Small intestine (tissue), 7 donors: ENCODE data around the gene CCDC33. TPM values are rescaled to one million over a fixed set of nuclear protein-coding genes. Genes with fewer than 3 reads are reported as not detected.

Experiments
- DNase-seq, 2 donors: peaks; one replicate each; pipeline versions ENCODE4 v3.0.0 to v3.0.0-alpha.2; 2013
- FAIRE-seq: peaks from 2 replicates; lab custom pipeline; 2012; peaks lifted over from hg19 to GRCh38; lab: Jason Lieb, UNC
- H3K27ac ChIP-seq, 3 donors: one replicate each; pipeline ENCODE4 v1.5.1; 2013; ENCODE audit warnings: low read length in 2 of 3, mild to moderate bottlenecking in 2 of 3, control low read depth in 1 of 3, inconsistent platforms in 1 of 3, low read depth in 1 of 3, moderate library complexity in 1 of 3
- H3K27me3 ChIP-seq, 3 donors: one replicate each; pipeline ENCODE4 v1.6.1; 2013; ENCODE audit warnings: low read length in 3 of 3, inconsistent platforms in 1 of 3; ENCODE audit not compliant: control insufficient read depth in 3 of 3, insufficient read depth in 3 of 3
- H3K36me3 ChIP-seq, 3 donors: one replicate each; pipeline ENCODE4 v1.6.1; 2013; ENCODE audit warnings: low read length in 3 of 3, inconsistent platforms in 1 of 3, low read depth in 1 of 3, mild to moderate bottlenecking in 1 of 3, moderate library complexity in 1 of 3; ENCODE audit not compliant: control insufficient read depth in 3 of 3, insufficient read depth in 2 of 3
- H3K4me1 ChIP-seq, 3 donors: one replicate each; pipeline ENCODE4 v1.6.1; 2013; ENCODE audit warnings: low read length in 2 of 3, inconsistent platforms in 1 of 3, low read depth in 1 of 3, mild to moderate bottlenecking in 1 of 3, moderate library complexity in 1 of 3; ENCODE audit not compliant: control insufficient read depth in 3 of 3, insufficient read depth in 2 of 3
- H3K4me3 ChIP-seq, 3 donors: one replicate each; pipeline ENCODE4 v1.5.1; 2013; ENCODE audit warnings: low read length in 3 of 3, control low read depth in 1 of 3, inconsistent platforms in 1 of 3, low read depth in 1 of 3, mild to moderate bottlenecking in 1 of 3, moderate library complexity in 1 of 3
- H3K9me3 ChIP-seq, 2 donors: one replicate each; pipeline ENCODE4 v1.6.1; 2013; ENCODE audit warnings: low read depth in 1 of 2, low read length in 1 of 2; ENCODE audit not compliant: control insufficient read depth in 2 of 2, insufficient read depth in 1 of 2
- WGBS, 3 donors: extraction: QIAGEN DNeasy Blood & Tissue Kit; methylation state at CpG; one replicate each; pipeline ENCODE4 v1.1.7; 2013; 5-methylcytosine and 5-hydroxymethylcytosine counted together
- polyA plus RNA-seq, 4 donors: library from polyadenylated mRNA; stranded (reverse) in 3 of 4; unstranded in 1 of 4; fragments of 200-250 nt in 3 of 4; fragments of 120-200 nt in 1 of 4; gene quantifications; one replicate each; pipeline versions ENCODE4 v1.2.1 to v1.2.3, GENCODE V29; 2013
- donor health status: healthy with polysubstance abuse.
- donor health status: control.
- donor health status: control.
- donor health status: Bipolar disorder and iron deficiency.
- donor health status: healthy.

Gene CCDC33
- polyA plus RNA-seq, 4 donors, result 0.01 to 1.1 TPM; not detected in 2

DNA sequence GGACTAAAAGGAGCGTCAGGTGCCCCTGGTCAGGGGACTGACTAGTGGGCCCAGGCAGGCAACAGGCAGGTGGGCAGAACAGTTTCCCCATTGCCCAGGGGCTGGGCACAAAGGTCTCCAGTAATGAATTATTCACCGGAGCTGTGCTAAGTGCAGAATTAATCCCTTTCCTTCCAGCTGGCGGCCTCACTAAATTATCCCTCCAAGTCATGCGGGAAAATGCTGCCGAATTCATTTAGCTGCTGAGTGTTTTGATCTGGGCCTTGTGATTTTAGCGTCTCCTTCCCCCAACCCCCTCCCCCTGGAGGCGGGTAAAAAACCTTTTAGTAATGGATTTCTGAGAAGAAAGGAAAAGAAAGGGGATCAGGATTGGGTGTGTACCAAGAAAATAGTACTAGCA is 47.2 kb downstream of the CCDC33 start:
- no peak overlapping the region for H3K27ac ChIP-seq
- H3K27me3 ChIP-seq, result peaks cover 0 to 4% (median 3%) of the 10 kb centered on the region in 3 donors
- no peaks in the 10 kb centered on the region for H3K9me3 ChIP-seq
- no peak overlapping the region for H3K4me3 ChIP-seq
- no peak for DNase-seq
- FAIRE-seq, result no peak
- H3K4me1 ChIP-seq, result no peaks in the 10 kb centered on the region
- whole genome bisulfite sequencing, 3 donors, result 46 to 56% (median 48%) methylated on average over 7 of the region's 7 CpGs
- no peaks in the 10 kb centered on the region for H3K36me3 ChIP-seq

DNA sequence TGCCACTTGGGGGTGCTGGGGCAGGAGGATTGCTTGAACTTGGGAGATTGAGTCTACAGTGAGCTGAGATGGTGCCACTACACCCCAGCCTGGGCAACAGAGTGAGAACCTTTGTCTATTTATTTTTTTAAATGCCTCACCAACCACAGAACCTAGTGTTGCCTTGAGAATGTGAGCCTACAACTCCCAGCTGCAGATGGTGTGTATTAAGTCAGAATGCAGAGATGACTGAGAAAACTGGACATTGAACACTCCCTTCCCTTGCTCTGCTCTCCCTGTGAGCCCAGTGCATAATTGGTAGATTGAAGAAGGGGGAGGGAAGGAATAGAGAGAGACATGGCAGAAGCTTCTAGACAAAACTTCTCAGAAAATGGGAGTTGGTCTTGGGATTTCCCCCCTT is 53.5 kb downstream of the CCDC33 start:
- H3K9me3 ChIP-seq, result no peaks in the 10 kb centered on the region
- DNase-seq (no peak), FAIRE-seq (no peak)
- peaks cover 0 to 2% (median 0%) of the 10 kb centered on the region in 3 donors for H3K27me3 ChIP-seq
- no peaks in the 10 kb centered on the region for H3K4me1 ChIP-seq
- no peaks in the 10 kb centered on the region for H3K36me3 ChIP-seq
- H3K27ac ChIP-seq, result no peak overlapping the region
- no peak overlapping the region for H3K4me3 ChIP-seq

DNA sequence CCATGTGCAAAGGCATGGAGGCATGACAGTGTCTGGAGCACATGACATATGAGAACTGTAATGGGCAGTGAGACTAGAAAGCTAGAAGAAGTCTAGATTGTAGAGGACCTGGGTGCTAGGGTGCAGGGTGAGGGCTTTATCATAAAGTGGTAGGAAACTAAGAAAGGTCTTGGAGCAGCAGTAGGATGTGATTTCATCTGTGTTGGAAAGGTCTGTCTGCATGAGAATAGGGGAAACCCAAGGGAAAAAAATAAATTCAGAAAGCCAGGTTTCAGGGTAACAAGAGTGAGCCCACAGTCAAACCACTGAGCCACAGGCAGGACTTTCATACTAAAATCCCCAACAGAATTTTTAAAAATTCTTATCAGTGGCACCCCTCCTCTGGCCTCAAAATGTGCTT is 54.5 kb downstream of the CCDC33 start:
- no peak overlapping the region for H3K4me3 ChIP-seq
- DNase-seq (no peak), FAIRE-seq (no peak)
- H3K36me3 ChIP-seq, result no peaks in the 10 kb centered on the region
- H3K9me3 ChIP-seq, result no peaks in the 10 kb centered on the region
- H3K27me3 ChIP-seq, result peaks cover 0 to 2% (median 0%) of the 10 kb centered on the region in 3 donors
- no peaks in the 10 kb centered on the region for H3K4me1 ChIP-seq
- H3K27ac ChIP-seq, result no peak overlapping the region

DNA sequence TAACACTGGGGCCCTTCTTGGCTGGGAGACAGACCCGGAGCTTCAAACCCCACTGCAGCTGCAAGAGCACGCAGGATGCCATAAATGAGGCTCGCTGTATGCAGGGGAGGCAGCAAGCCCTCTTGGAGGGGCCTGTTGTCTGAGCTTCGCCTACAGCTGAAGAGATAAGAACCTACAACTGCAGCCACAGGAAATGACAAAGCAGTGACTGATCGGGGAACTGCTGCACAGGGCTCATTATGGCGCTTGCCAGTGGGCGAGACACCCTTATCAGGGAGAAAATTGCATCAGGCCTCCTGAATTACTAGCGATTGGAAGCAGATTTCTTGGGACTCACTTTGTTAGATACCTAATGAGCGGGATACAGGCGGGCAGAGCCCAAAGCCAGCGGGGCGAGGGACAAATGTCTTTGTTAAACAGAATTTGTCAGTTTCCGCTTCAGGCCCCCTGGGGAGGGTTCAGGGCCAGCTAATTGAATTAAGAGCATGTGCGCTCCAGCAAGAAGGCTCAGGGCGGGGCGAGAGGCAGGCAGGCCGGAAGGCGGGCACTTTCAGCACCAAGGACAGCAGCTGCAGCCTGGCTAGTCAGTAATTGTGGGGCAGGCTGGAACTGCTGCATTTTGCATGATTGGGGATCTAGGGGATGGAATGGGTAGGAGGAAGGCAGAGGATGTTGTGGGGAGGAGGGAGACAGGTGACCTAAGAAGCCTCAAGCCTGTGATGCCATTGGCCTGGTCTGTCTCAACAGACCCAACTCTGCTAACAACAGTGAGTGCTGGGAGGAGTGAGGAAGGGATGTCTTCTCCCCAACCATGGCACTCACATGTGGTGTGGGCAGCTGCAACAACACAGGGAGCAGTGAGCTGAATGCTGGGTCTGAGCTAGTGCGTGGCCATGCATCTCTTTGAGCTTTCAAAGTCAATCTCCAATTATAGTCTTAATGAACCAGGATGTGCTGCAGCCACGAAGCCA is 55.3 kb downstream of the CCDC33 start:
- peaks cover 0 to 2% (median 0%) of the 10 kb centered on the region in 3 donors for H3K27me3 ChIP-seq
- WGBS, 3 donors, result 9% methylated on average over 20 of the region's 20 CpGs
- no peak overlapping the region for H3K4me3 ChIP-seq
- H3K9me3 ChIP-seq, result no peaks in the 10 kb centered on the region
- no peaks in the 10 kb centered on the region for H3K36me3 ChIP-seq
- FAIRE-seq (no peak), DNase-seq (peak; percentile 50 to 87)
- H3K27ac ChIP-seq, result peak overlapping the region in 1 of 3 donors; percentile 33
- no peaks in the 10 kb centered on the region for H3K4me1 ChIP-seq

DNA sequence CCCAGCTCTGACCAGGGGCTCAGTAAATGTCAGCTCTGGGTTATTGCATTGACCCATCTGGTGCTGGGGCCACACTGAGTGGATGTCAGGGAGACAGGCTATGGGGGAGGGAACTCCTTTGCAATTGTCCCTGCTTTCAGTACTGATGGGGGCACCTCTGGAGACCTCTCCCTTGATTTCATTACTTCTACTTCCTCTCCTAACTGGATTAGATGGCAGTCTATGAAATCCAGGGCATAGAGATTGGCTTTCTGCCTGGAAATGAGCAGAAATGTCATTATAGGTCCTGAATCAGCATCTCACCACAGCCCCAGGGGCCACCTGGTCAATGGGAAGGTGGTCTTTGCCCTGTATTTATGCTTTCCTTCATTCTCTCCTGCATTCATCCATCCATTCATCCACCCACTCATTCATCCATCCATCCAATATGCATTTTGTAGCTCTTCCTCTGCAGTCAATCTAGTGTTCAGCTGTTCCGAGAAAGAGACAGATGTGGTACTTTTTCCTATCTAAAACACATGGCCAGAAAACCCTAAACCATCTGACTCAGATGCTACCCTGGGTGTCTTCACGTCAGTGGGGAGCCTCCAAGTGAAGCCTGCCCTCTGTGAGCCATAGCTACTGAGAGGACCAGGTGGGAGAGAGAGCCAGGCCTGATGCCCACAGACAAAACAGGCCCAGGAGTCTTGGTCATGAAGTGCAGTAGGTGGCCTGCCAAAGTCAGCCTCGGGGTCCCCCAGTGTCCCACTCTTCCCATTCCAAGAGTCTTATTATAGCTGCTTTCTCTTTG is 57.1 kb downstream of the CCDC33 start:
- H3K27ac ChIP-seq, result no peak overlapping the region
- no peak for DNase-seq
- H3K27me3 ChIP-seq, result peaks cover 0 to 7% (median 2%) of the 10 kb centered on the region in 3 donors
- WGBS, 3 donors, result 69 to 72% (median 71%) methylated on average over 3 of the region's 3 CpGs
- no peaks in the 10 kb centered on the region for H3K9me3 ChIP-seq
- no peak for FAIRE-seq
- no peak overlapping the region for H3K4me3 ChIP-seq
- H3K36me3 ChIP-seq, result no peaks in the 10 kb centered on the region
- H3K4me1 ChIP-seq, result no peaks in the 10 kb centered on the region

DNA sequence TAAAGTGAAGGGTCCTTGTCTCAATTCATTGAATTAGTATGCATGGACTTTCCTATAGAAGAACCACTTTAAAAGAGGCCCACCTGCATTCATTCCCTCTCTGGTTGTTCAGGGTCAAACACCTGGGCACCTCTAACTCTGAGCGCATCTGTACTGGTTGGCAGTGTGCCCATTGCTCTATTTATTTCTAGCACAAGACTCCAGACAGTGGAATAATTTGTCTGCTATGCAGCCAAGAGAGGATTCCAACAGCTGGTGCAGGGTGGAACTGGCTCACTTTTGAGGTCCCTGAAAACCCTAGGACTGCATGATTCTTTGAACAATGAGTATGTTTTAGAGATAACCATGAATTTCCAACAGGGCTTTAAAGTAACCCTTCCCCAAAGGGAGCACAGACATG is 57.9 kb downstream of the CCDC33 start:
- Histone ChIP-seq H3K4me1 (no peaks in the 10 kb centered on the region), H3K4me3 (no peak overlapping the region), H3K36me3 (no peaks in the 10 kb centered on the region), H3K9me3 (no peaks in the 10 kb centered on the region), H3K27ac (no peak overlapping the region), H3K27me3 (peaks cover 0 to 7% (median 2%) of the 10 kb centered on the region in 3 donors)
- FAIRE-seq, result no peak
- WGBS, 3 donors, result 35 to 70% (median 36%) methylated on average over 1 of the region's 1 CpG
- DNase-seq, result no peak

DNA sequence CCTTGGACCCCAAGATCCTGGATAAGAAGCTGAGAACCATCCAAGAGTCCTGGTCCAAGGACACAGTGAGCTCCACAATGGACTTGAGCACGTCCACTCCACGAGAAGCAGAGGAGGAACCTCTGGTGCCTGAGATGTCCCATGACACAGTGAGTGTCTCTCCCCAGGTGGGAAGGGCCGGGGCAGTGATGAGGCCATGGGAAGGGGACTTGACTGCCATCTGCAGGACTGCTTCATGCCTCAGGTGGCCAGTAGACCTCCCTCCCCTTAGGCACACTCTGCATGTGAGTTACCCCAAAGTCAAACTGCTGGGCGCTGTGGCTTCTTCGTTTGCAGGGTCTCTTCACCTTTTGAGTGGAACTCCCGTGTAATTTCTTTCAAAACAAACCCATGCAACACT is 59.7 kb downstream of the CCDC33 start:
- Histone ChIP-seq H3K9me3 (no peaks in the 10 kb centered on the region), H3K36me3 (no peaks in the 10 kb centered on the region), H3K4me3 (no peak overlapping the region), H3K27ac (no peak overlapping the region), H3K4me1 (no peaks in the 10 kb centered on the region), H3K27me3 (peaks cover 0 to 19% (median 2%) of the 10 kb centered on the region in 3 donors)
- no peak for DNase-seq
- no peak for FAIRE-seq
- WGBS, 3 donors, result 54 to 65% (median 58%) methylated on average over 6 of the region's 6 CpGs

DNA sequence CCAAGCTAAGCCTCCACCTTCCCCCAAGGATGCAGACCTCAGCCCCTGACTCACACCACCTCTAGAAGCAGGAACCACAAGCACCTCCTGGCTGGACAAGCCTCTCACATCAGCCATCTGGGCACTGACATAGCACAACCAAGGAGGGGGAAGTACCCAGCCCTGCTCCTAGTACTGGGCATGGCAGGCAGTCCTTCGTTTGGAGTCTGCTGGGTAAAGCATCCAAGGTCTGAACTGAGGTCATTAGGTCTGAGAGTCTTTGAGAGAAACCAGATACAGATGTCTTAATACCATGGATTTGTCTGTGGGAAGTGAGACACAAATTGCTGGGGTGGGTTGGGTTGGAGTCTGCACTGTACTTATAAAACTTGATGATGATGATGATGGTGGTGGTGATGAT is 61.8 kb downstream of the CCDC33 start:
- H3K36me3 ChIP-seq, result no peaks in the 10 kb centered on the region
- WGBS, 3 donors, result 6 to 17% (median 14%) methylated on average over 1 of the region's 1 CpG
- H3K4me1 ChIP-seq, result no peaks in the 10 kb centered on the region
- no peak for DNase-seq
- H3K27ac ChIP-seq, result no peak overlapping the region
- H3K27me3 ChIP-seq, result peaks cover 0 to 33% (median 0%) of the 10 kb centered on the region in 3 donors
- H3K9me3 ChIP-seq, result no peaks in the 10 kb centered on the region
- FAIRE-seq, result no peak
- H3K4me3 ChIP-seq, result no peak overlapping the region
